Neural progenitor cell (in vitro differentiated cells): ENCODE measurements around the gene CCDC141.

Source experiments
- EZH2 ChIP-seq: fragments of 200-600 bp; sonication (generic); IDR thresholded peaks from 2 replicates; pipeline ENCODE4 v1.6.1; 2017; ENCODE audit warnings: antibody characterized with exemption, mild to moderate bottlenecking, moderate library complexity
- TF ChIP-seq, protein P1 (sequence below): fragments of 200-600 bp; sonication (generic); IDR thresholded peaks from 2 replicates; pipeline ENCODE4 v1.5.1; 2017; ENCODE audit warnings: antibody characterized with exemption, mild to moderate bottlenecking

DNA sequence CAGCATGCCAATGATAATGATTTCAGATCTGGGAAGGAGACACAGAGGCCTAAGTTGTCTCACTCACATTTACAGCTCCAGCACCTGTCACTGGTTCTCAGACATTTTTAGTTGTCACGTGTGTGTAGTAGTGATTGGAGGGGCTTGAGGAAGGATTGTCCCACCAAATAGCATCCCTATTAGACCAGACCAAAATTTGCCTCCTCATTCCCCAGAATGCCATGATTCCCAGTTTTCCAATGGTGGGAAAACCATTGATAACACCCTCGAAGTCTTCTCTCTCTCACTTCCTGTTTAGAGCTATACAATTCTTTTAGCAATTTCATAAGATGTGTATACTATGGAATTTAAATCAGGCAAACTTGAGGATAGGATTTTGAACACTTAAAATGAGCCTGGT, 52.5 kb downstream of the CCDC141 start:
- TF ChIP-seq, protein P1, sequence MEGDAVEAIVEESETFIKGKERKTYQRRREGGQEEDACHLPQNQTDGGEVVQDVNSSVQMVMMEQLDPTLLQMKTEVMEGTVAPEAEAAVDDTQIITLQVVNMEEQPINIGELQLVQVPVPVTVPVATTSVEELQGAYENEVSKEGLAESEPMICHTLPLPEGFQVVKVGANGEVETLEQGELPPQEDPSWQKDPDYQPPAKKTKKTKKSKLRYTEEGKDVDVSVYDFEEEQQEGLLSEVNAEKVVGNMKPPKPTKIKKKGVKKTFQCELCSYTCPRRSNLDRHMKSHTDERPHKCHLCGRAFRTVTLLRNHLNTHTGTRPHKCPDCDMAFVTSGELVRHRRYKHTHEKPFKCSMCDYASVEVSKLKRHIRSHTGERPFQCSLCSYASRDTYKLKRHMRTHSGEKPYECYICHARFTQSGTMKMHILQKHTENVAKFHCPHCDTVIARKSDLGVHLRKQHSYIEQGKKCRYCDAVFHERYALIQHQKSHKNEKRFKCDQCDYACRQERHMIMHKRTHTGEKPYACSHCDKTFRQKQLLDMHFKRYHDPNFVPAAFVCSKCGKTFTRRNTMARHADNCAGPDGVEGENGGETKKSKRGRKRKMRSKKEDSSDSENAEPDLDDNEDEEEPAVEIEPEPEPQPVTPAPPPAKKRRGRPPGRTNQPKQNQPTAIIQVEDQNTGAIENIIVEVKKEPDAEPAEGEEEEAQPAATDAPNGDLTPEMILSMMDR, result no peak
- no peak for TF ChIP-seq EZH2
